Ureter (tissue), 1 donor: Measurements from ENCODE around the gene TTC34. TPM values are rescaled to one million over a fixed set of nuclear protein-coding genes. Genes with fewer than 3 reads are reported as not detected.
"Not testable (repeated sequence)": the region's sequence is repeated elsewhere in the genome, so short reads cannot be mapped to it uniquely, and the experiment has no call there.

Source experiments
- DNase-seq: peaks from one replicate; pipeline ENCODE4 v3.0.0-alpha.2; 2020; ENCODE audit warnings: low spot score
- total RNA-seq: library from RNA; stranded (reverse); gene quantifications from one replicate; pipeline ENCODE4 v1.2.4, GENCODE V29; 2023
- donor health status: DM: yes; HTN: yes; CAD: no.

The TTC34 gene
- total RNA-seq, 1 donor from 2014 or later = 3.0 TPM

DNA sequence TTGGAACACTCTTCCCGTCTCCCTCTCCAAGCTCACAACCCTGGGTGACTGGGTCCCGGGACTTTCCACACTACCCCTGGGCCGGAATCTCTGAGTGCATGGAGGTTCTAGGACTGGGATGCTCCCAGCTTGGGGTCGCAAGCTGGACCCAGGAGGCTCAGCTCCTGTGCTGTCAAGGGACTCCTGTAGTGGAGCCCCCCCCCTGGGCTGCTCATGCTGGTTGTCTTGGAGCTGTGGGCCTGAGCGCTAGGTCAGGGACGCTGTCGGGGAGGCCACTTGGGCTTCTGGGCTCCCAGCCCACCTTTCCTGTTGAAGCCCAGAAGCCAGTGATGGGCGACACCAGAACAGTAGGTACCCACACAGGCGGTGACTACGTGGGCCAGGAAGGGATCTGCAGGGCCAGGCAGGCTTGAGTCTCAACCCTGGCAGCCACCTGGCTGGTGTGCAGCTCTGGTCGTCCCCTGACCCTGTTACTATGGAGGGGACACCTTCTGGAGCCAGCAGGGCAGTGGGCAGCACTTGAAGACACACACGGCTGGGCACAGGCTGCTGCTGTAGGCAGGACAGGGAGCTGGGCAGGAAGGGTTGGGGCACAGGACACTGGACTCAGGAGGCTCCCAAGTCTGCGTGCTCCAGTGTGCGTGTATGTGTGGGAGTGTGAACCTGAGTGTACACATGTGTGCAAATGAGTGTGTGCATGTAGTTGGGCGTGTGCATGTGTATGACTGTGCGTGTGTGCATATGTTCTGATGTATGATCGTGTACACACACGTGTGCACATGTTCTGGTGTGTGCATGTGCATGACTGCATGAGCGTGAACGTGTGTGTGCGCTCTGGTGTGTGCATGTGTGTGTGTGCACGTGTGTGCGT, 171.6 kb downstream of the TTC34 start:
- no peak for DNase-seq

DNA sequence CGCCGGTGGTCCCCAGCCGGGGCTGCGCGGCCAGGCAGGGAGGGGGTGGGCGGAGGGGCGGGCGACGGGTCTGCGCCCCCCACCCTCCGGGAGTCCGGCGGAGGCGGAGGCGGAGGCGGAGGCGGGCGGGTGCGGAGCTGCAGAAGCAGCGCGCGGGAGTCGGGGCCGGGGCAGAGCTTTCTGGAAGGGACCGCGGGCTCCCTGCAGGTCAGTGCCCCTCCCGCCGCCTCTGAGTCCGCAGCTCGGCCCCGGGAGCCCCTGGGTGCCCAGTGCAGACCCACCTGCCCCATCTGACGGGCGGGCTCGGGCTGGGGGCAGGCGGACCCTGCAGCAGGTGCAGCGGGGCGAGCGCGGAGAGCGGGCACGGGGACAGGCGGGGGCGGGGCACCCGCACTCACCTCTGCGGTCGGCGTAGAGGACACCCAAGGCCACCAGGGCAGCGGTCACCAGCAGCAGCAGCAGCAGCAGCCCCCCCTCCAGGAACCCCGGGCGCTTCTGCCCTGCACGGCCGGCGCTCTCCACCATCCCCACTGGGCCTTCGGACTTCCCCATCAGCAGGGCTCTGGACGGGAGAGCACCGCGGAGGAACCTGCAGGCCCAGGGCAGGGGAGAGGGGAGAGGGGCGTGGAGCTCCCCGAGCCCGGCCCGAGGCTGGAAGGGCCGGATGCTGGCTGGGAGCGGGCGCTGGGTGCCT, 172.4 kb downstream of the TTC34 start:
- DNase-seq = no peak

DNA sequence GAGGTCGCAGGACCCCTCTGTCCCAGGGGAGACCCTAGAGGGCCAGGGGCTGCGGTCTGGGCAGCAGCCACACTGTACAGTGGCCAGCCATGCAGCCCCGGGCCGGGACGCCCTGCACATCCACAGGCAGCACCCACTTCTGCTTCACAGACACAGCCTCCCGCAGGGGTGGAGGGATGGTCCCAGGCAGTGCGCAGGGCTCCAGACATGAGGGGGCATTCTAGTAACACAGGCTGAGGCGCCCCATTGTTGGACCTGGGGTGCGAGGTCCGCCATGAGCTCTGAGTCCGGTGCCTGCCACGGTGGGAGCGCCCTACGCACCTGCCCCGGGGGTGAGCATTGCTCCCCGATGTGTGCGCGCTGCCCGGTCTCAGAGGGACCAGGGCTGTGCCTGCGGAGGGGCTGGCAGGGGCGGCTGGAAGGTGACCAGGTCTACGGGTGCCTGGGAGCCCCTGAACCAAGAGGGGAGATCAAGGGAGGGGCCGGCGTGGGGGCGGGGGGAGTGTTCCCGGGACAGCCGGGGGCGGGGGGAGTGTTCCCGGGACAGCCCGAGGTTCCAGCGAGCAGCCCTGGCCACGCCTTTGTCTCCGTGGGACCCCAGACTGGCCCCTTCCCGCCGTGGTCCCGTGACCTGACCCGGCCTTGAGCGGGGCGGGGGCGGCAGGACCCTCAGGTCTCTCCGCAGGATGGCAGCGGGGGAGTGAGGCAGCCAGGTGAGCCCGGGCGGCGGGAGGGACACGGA, 173.1 kb downstream of the TTC34 start:
- DNase-seq = no peak

DNA sequence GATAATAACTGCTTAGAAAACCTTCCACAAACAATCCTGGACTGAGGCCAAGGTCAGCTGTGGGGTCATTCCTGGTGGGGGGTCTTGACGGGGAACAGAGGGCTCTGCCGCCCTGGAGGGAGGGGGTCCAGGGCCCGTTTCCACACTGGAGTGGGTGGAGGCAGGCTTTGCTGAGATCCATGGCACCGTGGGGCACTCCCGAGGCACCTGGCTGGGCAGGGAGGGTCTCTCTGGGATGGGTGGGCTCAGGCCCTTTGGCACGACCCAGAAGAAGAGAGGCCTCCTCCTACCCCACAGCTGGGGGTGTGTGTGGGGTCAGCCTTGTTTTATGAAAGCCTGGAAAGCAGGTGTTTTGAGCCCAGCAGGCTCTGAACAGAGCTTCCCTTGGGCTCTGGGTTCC, 173.7 kb downstream of the TTC34 start:
- DNase-seq = no peak

DNA sequence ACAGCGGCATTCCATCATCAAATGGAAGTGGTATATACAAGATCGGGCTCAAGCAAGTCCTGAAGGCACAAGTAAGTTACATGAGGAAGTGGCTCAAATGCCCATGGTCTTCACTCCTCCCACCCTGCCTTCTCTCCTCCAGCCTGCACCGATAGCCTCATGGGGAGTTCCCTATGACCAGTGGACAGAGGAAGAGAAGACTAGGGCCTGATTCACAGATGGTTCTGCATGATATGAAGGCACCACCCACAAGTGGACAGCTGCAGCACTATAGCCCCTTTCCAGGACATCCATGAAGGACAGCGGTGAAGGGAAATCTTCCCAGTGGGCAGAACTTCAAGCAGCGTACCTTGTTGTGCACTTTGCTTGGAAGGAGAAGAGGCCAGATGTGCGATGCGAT, 175.7 kb downstream of the TTC34 start:
- not testable (repeated sequence) for DNase-seq

DNA sequence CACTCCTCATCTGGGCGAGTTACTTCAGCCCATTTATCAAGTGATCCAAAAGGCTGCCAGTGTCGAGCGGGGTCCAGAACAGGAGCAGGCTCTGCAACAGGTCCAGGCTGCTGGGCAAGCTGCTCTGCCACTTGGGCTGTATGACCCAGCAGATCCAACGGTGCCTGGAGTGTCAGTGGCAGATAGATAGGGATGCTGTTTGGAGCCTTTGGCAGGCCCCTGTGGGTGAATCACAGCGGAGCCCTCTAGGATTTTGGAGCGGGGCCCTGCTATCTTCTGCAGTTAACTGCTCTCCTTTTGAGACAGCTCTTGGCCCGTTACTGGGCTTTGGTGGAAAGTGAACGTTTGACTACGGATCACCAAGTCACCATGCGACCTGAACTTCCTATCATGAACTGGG, 176.2 kb downstream of the TTC34 start:
- DNase-seq = no peak

DNA sequence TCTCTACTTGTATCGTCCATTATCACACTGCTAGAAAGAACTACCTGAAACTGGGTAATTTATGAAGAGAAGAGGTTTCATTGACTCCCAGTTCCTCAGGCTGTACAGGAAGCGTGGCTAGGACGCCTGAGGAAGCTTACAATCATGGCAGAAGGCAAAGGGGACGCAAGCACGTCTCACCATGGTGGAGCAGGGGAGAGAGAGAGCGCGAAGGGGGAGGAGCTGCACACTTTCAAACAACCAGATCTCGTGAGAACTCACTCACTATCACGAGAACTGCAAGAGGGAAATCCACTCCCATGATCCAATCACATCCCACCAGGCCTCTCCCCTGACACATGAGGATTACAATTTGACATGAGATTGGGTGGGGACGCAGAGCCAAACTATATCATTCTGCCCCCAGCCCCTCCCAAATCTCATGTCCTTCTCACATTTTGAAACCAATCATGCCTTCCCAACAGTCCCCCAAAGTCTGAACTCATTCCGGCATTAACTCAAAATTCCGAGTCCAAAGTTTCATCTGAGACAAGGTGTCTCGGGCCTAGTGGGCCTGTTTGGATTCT, 176.7 kb downstream of the TTC34 start:
- DNase-seq = no peak

DNA sequence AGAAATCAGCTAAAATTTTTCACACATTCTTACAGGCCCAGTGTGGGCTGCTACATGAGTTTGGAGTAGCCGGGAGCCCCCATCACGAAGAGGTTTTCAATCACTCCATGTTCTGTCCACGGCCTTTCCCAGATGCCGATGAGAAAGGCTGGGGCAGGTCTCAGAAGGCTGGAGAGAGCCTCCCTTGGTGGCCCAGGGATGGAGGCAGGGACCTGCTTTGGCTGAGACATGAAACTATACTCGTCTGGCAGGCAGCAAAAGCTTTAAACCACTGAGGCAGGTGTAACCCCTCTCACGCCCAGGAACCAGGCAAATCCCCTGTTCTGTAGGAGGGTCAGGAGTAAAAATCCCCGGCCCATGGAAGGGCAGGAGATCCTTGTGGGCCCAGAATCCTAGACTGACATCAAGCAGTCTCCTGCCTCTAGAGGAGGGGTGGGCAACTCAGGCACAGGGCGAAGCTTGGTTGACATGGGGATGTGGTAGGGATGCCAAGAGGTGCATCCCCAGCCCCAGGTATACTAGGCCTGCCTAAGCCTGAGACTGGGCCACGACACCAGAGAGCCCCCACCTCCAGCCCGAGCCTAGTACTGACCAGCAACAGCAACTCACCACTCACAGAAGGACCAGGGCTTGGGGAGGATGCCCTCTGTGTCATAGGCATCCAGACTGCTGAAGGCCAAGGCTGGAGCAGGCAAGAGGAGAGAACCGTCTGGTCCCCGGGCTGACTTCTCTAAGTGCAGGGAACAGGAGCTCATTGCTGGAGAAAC, 177.7 kb downstream of the TTC34 start:
- DNase-seq = no peak

DNA sequence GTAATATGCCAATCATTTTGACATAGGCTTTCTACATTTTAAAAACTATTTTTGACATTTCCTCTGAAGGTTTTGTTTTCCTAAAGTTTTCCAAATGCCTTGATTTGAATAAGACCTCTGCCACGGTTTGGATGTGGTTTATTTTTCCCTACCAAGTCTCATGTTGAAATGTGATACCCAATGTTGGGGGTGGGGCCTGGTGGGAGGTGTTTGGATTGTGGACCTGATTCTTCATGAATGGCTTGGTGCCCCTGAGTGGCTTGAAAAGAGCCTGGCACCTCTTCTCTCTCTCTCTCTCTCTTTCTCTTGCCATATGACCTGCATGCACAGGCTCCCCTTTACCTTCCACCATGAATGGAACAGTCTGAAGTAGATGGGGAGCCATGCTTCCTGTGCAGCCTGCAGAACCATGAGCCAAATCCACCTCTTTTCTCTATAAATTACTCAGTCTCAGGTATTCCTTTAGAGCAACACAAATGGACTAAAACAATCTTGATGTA, 183.5 kb downstream of the TTC34 start:
- no peak for DNase-seq

DNA sequence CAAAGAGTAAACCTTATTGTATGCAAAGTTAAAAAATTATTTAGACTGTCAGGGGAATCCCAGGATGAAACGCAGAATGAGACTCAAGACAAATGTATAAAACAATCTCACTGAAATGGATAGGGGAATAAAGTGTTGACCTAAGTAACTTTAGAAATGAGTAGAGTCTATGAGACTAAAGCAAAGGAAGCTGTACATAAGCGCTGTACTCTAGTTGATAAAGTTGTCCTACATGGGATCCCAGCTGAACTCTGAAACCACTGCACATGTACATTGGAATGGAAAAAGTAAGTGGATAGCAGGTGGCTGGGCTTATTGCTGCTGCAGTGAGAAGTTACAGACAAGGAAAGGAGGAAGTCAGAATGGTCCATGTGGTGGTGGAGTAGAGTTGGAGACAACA, 187.3 kb downstream of the TTC34 start:
- DNase-seq = no peak

DNA sequence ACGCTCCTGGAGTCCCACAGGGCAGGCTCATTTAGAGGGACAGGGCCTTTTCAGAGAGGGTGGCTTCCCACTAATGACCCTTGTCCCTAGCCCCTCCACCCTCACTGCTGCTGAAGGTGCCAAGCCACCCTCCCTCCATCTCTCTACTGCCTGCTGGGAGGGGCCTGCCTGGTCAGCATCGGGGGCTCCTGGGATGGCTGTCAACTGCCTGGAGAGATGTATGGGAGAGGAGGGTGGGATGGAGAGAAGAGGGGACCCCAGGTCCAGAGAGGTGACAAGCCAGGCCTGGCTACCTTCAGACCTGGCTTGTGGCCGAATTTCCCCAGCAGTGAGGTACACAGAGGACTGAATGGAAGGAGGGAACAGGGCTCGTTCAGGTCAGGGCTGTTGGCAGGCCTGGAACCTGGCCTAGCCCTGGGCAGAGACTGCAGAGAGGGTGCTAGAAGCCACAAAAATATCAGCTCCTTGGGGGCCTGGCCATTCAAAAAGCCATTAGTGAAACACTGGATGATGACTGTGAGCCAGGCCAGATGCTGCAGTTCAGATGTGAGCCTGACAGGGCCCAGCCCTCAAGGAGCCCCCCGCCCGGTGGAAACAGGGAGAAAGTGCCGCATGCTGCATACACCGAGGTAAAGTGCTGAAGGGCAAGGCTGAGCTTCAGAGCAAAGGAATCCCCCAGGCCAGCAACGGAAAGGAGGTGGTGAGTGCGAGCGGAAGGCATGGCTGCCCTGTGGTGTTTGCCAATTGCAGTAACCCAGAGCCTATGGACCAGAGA, 188.7 kb downstream of the TTC34 start:
- DNase-seq = no peak

DNA sequence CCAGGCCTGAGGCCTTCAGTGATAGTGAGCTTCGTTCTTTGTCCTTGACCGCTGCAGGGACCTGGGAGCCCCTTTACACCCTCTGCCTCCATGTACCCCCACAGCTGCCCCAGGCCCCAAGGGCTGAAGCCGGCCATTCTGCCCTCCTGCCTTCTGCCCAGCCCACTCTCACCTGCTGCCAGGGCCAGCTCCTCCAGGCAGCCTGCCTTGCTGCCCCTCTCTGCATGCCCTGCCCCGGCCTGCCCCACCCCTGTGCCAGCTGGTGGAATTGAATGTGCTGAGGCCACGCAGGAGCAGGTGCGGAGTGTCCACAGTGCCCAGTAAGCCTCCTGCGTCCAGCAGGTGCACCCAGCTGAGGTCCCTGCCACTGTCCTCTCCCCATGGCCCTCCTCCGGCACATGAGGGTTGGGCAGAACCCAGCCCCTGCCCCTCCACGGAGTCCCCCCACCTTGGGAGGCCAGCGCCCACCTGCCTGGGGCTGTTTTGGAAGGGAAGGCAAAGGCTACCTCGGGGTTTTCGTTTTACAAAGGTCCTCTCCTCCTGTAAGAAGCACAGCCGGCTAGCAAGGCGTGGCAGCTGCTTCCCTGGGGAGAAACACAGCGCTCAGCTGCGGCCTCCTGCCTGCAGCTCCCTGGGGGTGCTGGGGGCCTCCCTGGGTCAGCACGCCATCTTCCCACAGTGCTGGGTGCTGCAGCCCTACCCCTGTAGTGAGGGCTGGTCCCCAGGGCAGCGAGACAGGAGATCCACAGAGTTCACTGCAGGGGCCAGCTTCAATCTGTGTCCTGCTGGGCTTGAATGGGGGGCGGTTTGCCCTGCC, 189.7 kb downstream of the TTC34 start:
- DNase-seq = no peak

DNA sequence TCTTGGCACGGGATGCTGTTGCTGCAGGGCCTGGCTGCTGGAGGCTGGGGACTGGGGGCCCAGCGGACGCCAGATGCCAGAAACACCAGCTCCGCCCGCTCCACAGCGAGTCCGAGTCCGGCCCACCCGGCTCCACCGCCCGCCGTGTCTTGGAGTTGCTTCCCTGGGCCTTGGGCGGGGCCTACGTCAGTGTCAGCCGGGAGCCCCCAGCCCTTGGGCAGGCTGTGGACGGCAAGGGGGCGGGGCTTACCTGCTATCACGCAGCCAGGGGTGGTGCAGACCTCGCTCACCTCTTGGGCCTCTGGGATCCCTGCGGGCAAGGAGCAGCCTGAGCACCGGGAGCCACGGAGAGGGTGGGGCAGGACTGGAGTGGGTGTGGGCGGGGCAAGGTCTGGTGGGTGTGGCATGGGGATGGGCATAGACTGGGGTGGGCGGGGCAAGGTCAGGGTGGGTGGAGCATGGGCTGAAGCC, 190.4 kb downstream of the TTC34 start:
- DNase-seq = no peak

DNA sequence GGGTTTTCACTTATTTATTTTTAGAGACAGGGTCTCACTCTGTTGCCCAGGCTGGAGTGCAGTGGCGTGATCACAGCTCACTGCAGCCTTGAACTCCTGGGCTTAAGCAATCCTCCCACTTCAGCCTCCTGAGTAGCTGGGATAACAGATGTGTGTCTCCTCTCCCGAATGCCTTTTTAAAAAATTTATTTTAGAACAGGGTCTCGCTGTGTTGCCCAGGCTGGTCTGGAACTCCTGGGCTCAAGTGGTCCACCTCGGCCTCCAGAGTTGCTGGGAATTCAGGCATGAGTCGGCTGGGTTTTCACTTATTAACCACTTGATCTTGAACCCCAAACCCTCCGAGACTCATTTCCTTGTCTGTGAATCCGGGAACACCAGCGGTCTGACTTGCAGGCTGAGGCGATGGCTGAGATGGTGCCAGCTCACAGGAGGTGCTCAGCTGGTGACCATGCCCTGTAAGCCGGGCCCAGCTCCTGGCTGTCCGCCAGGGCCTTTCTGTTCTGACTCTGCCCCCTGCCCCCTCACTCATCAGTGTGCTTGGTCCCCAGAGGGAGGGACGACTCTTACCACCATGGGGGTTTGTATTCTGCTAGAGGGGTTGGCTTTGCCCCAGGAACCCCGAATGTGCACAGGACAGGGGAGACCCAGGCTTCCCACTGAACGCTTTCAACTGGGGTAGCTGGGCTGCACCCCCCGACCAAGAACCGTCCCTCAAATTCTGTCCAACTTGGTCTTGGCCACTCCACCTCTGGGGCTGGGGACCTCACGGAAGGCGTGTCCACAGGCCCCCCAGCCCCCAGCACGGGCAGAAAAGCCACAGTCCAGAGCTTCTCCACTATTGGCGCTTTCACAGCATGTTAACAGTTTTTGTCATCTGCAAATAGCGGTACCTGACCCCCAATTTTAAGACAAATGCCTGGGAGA, 191.2 kb downstream of the TTC34 start:
- no peak for DNase-seq

DNA sequence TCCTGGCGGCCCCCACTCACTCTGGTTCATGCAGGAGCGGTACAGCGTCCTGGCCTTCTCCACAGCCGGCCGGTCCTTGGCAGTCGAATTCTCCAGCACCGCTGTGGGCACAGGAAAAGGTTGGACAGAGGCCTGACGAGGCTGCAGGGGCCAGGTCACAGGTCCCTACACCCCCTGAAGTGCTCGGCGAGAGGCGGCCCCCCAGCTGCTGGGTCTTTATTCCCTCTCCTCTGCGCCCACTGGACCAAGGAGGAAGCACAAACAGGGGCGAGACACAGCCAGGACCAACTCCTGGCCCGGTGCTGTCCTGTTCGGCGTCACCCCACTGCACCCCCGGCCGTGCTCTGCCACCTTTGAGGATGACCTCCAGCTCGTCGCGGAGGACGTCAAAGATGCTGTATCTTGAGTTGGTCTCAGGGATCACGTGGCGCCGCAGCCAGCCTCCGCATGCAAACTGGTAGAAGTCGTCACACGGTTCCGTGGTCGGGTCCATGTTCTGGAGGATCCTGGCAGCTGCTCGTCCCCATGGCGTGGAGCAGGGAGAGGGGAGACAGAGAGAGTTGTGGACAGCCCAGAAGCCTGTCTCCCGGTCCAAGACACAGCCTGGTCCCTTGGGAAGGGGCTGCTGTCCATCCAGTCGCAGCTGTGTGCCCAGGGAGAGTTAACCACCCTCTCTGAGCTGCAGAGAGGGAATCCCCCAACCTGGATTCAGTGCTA, 192.0 kb downstream of the TTC34 start:
- DNase-seq = peak; percentile 35

DNA sequence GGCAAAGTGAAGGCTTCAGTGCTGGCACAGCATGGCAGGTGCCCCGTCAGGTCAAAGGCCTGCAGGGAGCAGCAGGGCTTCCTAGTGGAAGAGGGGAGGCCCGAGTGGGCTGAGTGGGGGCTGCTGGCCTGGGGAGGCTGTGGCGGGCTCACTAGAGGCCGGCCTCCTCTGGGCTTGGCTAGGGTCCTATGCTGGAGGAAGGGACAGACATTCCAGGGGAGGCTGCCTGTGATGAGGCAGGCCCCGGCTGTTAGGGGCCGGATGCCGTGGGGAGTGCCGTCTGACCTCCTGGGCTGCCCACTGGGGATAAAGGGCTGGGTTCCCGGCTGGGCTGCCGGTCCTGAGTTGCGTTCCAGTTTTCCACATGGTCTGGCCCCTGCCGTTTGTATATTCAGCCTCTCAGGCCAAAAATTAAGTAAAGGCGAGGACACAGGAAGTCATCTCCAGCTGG, 193.8 kb downstream of the TTC34 start:
- DNase-seq = peak; percentile 42

DNA sequence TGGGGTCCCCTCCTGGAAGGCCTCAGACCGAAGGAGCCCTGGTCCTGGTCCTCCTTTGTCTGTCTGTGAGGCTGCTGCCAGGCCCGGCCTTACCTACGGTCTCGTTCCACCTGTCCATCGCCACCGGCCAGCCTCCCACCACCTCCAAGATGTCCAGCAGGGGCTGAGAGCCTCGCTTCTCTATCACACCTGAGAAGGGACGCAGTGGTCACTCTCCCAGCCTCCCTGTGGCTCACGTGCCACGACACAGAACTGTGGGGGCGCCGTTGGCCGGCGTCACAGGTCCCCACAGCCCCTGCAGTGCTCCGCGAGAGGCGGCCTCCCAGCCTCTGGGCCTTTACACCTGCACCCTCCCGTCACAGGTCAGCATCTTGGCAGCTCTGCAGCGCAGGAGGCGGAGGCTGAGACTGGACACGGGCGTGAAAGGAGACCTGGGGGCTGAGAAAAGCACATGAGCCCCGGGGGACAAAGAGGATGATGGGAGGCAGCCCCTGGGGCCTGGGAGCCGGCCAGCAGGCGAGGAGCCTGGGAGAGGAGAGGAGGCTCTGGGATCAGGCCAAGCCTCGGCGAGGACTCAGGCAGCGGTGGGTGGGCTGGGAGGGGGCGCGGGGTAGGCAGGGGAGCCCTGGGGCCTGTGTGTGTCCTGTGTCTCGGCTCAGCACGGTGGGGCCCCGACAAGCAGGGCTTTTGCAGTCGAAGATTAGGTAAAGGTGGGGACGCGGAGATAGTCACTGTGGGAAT, 194.4 kb downstream of the TTC34 start:
- DNase-seq = peak; percentile 38
